ENCODE results near the gene SPEF1.

The SPEF1 gene

GRCh38 chr20:3728354-3728753 is 52.9 kb downstream of the SPEF1 start:
- no peak for DNase-seq
